CD4-positive, alpha-beta T cell treated with Interleukin-4 for 1 hour (primary cell): ENCODE data around the gene CUTA.
"Not testable (repeated sequence)": the region's sequence is repeated elsewhere in the genome, so short reads cannot be mapped to it uniquely, and the experiment has no call there.

Source experiments
- DNase-seq, 2 donors: peaks; one replicate each; pipeline ENCODE4 v3.0.0-alpha.2; 2020 to 2022

Gene CUTA

GRCh38 chr6:33399881-33400280, 18.0 kb downstream of the CUTA start:
- not testable (repeated sequence) for DNase-seq

DNA sequence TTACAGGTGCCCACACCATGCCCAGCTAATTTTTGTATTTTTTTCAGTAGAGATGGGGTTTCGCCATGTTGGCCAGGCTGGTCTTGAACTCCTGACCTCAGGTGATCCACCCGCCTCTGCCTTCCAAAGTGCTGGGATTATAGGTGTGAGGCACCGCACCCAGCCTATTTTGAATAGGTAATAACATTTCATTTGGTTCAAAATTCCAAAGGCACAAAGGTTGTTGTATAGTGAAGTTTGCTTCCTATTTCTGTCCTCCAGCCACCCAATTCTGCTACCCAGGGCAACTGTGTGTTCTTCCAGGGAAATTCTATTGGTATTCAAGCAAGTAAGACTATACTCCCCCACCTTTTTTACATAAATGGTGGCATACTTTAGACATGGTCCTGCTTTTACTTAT, 19.3 kb downstream of the CUTA start:
- DNase-seq = not testable (repeated sequence)

GRCh38 chr6:33397541-33397940, 20.4 kb downstream of the CUTA start:
- no peak for DNase-seq

DNA sequence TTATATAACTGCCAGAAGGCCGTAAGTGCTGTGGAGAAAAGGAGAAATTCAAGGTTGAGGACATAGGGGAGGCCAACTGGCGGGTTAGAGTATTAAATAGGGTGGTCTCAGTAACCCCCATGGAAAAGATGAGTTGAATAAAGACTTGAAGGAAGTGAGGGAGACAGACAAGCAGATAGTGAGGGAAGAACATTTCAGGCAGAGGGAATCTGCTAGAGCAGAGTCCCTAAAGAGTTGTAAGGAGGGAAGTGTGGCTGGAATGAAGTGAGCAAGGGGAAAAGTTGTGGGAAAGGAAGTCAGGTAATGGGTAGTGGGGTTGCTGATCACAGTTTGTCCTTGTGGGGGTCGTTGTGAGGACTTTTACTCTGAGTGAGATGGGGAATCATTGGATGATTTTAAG, 24.9 kb downstream of the CUTA start:
- DNase-seq = no peak

GRCh38 chr6:33392595-33392948, 25.3 kb downstream of the CUTA start:
- DNase-seq = no peak

DNA sequence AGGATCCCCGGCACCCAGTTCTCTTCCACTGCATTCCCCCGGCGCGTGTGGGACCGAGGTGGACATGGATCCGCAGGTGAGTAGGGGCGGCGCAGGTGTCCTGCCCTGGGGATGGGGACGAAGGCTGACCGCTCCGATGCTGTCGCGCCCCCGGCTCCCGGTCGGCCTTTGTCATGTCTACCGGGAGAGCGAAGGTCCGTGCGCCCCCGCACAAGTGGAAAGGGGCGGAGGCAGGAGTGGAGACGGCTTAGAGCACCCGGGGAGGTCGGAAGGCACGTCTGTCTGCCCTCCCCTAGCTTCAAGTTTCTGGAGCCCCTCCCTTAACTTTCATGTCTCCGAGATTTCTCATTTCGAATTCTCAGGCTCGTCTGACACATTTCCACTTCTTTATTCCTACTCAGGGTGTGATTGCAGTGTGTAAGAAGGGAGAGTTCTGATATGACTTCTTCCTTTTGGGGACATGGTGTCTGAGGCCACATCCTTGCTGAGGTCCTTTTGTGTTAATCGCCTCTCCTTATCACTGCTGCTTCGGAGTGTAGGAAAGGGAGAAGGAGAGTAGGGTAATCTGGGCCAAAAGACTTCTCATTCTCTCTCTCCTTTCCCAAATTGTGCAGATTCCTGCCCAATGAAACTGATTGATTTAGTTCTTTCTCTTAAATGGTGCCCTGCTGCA, 25.8 kb downstream of the CUTA start:
- peak in 1 of 2 donors; percentile 25 for DNase-seq

DNA sequence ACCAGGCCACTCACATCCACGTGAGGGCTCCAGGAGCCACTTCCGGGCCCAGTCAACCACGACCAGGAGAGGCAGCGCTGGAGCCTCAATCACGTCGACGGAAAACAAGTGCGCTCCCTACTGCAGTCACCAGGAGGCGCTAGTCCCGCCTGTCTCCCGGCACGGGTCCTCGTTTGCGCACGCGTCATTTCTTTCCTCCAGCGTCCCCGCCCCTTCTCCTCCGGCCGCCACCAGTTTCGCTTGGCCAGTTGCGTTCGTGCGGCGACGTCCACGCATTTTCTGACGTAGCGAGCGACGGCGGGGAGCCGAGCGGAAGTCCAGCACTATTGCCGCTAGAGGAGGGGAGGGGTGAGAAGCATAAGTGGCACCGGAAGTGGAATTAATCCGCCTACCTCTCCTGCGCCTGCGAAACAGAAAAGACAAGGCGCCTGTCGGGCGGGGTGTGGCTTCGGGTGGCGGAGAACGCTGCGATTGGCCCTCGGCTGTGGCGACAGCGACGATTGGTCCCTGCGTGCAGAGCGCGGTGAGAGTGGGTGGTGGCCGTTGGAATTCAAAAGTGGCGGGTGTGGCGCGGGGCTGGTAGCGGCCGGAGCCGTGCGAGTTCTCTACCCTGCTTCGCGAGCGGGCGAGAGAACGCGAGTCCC, 26.5 kb downstream of the CUTA start, which contains the start of gene KIFC1:
TSS of gene KIFC1 (plus strand) at position 546 of the 644 bp plus-strand sequence. CDS start 163 bp downstream, outside the sequence.
- DNase-seq = peak; percentile 99 to 100

- no peak for DNase-seq
These were observed 27.1 kb downstream of the CUTA start for GRCh38 chr6:33390767-33391277.

- DNase-seq = no peak
These were observed 27.7 kb downstream of the CUTA start for GRCh38 chr6:33390173-33390572.

DNA sequence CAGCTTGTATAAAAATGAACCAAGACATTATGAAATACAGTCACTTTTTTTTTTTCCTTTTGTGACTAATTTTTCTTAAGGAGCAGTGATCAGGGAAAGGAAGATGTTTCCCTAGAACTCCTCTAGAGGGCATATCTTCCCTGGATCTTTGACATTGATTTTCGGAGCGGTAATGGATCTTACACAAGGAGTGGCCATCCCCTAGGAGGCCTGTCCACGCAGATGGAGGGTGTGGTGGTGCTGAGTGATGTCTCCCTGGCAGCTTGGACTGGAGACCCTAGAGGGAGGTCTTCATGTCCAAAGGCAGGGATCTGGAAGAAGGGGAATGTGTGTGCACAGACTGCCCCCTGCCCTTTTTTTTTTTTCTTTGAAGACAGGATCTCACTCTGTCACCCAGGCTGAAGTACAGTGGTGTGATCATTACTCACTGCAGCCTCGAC, 33.3 kb downstream of the CUTA start:
- DNase-seq = no peak

DNA sequence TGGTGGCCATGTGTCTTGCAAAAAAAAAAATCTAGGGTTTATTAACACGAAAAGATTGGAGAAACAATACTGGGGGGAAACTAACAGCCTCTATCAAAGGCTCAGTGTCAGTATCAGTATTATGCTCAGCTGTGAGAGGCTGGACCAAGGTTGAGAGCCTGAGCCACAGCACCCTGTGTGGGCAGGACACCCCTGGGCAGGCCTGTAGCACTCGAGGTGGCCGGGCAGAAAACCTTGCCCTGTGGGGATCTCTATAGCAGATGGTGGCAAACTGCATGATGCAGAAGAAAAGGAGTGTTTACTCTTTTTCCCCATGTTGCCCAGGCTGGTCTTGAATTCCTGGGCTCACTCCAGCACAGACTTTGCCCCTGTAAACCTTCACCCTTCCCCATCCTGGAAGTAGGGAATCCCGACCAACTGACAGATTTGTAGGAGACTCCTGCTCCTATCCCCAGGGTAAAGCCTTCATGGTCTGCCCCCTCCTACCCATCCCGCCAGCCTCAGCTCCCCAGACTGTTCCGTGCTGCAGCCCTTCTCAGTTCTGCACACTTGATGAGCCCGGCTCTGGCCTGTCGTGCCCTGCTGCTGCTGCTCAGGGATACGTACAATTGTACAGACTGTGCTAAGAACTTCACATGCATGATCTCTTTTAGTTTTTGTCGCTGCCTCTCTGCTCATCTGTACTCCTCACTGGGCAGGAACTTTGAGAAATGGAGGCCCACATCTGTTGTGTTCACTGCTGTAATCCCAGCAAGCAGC, 34.3 kb downstream of the CUTA start:
- DNase-seq = no peak

DNA sequence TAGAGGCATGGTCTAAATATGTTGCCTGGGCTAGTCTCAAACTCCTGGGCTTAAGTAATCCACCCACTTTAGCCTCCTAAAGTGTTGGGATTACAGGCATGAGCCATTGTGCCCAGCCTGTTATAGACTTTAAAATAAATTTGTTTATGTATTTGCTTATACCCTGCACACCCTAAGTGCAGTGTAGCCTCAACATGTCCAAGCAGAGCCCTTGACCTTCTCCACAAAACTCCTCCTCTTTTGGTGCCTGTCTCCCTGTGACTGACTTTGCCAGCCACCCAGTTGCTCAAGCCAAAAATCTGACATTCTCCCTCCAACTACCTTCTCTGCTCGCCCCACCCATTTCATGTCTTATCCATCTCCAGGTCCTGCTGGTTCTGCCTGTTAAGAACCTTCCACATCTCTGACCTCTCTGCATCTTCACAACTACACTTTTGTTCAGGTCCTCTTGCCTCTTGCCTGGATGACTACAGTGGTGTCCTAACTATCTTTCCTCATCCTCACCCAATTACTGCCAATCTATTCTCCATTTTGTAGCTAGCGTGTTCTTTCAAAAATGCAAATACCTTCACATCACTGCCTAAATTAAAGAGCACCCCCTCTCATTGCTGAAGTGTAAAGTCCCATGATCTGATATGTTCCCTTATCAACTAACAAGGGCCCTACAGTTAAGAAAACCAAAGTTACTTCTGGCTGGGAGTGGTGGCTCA, 37.5 kb downstream of the CUTA start:
- no peak for DNase-seq

DNA sequence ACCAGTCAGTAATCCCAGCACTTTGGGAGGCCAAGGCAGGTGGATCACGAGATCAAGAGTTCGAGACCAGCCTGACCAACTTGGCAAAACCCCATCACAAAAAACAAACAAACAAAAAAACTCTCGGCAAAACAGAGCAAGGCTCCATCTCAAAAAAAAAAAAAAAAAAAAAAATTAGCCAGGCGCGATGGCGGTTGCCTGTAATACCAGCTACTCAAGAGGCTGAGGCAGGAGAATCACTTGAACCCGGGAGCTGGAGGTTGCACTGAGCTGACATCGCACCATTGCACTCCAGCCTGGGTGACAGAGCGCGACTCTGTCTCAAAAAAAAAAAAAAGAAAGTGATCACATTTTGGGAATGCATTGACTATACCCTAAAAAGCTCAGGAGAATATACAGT, 38.7 kb downstream of the CUTA start:
- DNase-seq = not testable (repeated sequence)

DNA sequence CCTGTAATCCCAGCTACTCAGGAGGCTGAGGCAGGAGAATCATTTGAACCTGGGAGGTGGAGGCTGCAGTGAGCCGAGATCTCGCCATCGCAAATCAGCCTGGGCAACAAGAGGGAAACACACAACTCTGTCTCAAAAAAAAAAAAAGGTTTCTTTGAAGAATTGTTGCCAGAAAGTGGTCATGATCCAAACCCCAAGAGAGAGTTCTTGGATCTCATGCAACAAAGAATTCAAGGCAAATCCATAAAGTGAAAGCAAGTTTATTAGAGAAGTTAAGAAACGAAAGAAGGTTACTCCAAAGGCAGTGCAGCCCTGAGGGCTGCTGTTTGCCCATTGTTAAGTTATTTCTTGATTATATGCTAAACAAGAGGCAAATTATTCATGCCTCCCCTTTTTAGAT, 40.7 kb downstream of the CUTA start:
- DNase-seq = no peak

DNA sequence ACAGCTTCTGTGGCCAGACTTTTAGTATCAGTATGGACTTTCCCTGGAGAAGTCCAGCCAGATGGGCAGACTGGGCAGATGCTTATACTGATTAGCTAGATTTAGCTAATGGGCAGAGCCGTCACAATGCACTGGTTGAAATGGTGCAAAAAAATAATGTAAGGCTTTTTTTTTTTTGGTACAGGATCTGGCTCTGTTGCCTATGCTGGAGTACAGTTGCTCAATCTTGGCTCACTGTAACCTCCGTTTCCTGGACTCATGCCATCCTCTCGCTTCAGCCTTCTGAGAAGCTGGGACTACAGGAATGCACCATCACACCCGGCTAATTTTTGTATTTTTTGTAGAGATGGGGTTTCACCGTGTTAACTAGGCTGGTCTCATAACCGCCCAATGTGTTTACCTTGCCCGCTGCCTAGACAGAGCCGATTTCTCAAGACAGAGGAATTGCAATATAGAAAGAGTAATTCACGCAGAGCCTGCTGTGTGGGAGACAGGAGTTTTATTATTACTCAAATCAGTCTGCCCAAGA, 42.7 kb downstream of the CUTA start:
- DNase-seq = no peak

- peak in 1 of 2 donors; percentile 5 for DNase-seq
These were observed 43.7 kb downstream of the CUTA start for GRCh38 chr6:33373960-33374910.

- no peak for DNase-seq
These were observed 45.3 kb downstream of the CUTA start for GRCh38 chr6:33372526-33373123.

DNA sequence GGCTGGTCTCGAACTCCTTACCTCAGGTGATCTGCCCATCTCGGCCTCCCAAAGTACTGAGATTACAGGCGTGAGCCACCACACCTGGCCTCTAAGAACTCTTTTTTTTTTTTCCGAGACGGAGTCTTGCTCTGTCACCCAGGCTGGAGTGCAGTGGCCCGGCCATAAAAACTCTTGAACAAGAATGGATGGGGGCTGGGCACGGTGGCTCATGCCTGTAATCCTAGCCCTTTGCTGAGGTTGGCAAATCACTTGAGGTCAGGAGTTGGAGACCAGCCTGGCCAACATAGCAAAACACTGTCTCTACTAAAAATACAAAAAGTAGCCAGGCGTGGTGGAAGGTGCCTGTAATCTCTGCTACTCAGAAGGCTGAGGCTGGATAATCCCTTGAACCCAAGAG, 46.0 kb downstream of the CUTA start:
- not testable (repeated sequence) for DNase-seq

DNA sequence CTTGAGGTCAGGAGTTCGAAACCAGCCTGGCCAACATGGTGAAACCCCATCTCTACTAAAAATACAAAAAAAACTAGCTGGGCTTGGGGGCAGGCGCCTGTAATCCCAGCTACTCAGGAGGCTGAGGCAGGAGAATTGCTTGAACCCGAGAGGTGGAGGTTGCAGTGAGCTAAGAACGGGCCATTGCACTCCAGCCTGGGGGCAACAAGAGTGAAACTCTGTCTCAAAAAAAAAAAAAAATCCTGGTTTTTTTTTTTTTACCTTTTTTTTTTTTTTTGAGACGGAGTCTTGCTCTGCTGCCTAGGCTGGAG, 50.2 kb downstream of the CUTA start:
- DNase-seq = not testable (repeated sequence)

DNA sequence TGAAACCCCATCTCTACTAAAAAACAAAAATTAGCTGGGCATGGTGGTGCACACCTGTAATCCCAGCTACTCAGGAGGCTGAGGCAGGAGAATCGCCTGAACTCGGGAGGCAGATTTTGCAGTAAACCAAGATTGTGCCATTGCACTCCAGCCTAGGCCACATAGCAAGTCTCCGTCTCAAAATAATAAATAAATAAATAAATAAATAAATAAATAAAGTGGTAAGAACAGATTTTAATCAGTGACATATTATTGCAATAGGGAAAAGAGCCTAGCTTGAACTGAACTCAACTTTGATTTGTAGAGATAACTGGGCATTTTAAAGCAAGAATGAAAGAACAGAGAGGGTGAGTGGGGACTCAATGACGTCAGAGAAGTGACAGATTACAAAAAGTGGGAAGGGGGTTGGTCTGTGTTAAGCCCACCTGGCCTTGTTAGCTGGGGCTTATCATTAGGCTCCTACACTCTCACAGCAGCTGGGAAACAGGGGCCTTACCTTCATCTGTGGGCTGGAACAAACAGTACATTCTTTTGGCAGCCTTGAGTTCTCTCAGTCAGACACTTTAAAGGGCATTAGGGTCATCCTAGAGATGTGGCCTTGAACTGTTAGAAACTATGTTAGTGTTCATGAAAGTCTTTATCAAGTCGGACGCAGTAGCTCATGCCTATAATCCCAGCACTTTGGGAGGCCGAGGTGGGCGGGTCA, 50.7 kb downstream of the CUTA start:
- DNase-seq = no peak
